GM21367 (cell line): Measurements from ENCODE around the gene CD109.
"Not testable (repeated sequence)": the region's sequence is repeated elsewhere in the genome, so short reads cannot be mapped to it uniquely, and the experiment has no call there.

ENCODE experiments used
- ATAC-seq: cut with Tn5 transposase; IDR thresholded peaks from one replicate; pipeline ENCODE4 v1.9.1; 2021; ENCODE audit not compliant: unreplicated experiment

Gene CD109

GRCh38 chr6:73683574-73683973 is 12.4 kb upstream of the CD109 start:
- ATAC-seq, result not testable (repeated sequence)

DNA sequence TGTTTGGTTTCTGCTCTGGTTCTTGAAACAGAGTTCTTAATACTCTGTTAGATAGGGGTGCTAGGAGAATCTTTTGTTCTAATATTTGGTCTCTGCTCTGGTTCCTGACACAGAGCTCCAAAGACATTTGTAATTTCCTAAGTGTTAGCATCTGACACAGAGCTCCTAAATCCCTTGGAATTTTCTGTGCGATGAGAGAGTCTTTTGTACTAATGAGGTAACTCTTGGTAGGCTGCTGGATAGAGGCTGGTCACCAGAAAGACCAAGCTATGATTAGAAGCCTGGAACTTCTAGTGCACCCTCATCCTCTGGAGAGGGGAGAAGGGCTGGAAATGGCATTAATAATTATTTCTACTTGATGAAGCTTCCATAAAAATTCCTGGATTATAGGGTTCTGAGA is 7.7 kb upstream of the CD109 start:
- no peak for ATAC-seq

- no peak for ATAC-seq
Measured at GRCh38 chr6:73690056-73690455, 5.9 kb upstream of the CD109 start.

DNA sequence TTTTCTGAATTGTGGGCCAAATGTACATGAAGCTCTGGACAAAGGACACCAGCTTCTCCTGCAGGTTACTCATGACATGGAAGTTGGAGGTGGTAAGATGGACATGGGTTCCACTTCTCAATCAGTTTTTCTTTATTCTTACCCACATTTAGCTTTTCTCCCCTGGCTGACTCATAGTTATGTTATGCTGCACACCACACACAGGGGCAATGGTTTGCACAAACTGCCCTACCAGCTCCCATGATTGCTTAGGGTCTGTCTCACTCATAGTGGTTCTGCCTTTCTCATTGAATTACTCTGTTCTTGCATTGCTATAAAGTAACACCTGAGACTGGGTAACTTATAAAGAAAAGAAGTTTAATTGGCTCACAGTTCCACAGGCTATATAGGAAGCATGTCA is 4.5 kb upstream of the CD109 start:
- ATAC-seq, result no peak

DNA sequence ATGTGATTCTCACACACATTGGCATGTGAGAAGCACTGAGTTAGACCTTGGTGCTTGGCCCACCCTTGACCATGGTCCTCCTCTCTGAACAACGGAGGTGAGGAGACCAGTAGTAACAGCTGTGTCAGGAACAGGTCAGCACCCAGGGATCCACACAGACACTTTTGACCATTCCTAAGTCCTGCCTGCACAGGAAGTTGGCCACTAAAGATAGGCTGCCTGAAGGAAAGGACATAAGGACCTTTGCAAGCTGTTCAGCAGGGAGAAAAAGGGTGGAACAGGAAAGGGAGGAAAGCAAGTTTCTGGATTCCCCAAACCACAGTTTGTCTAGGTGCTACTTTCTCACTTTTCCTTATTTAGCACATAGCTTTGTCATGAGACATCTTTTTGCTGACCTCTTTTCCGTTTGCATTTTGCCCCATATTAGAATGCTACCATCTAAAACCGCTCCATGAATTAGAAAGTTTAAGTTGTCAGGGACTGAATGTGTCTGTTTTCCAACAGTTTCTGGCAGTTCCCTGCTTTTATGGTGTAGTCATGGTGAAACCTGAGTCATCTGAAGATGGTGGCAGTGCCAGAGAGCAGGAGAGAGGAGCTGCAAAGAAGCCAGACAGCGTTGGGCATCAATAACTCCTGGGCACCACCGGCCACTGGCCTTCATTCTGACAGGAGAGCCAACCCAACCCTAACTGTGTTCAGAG is 1.1 kb upstream of the CD109 start:
- no peak for ATAC-seq

- no peak for ATAC-seq
Measured at GRCh38 chr6:73696966-73697655, 1.1 kb downstream of the CD109 start.

GRCh38 chr6:73699676-73700459 is 3.9 kb downstream of the CD109 start:
- ATAC-seq, result no peak

DNA sequence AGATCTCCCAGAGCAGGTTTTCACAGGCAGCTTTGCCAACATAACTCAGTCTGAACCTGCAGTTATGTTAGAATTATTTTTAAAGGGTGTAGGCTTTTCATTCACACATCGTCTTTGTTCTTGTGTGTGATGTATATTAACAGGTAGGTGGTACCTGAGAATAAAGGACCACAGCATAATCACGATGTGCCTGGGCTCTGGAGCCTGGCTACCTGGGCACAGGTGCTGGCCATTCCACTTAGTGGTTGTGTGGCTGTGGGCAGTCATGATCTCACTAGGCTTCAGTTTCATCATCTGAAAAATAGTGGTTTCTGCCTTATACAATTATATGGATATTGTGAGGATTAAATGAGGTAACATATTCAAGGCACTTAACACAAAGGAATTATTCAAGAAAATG is 6.4 kb downstream of the CD109 start:
- no peak for ATAC-seq

DNA sequence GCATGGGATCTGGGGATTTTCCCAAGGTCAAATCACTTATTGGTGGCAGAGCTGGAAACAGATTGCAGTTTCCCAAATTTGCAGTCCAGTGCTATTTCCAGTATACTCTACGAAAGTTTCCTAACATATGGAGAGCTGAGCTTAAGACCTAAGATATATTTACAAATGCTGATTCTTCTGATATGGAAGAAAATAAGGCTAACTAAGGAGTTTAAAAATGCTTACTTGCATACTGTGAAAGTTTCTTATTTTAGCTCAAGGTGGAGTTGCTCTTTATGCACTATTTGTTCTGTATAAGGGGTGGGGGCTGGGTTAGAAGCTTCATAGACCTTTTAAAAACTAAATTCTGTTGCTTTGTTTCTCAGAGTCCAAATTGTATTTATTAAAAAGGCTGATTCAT is 7.5 kb downstream of the CD109 start:
- ATAC-seq, result no peak

GRCh38 chr6:73704260-73704659 is 8.3 kb downstream of the CD109 start:
- ATAC-seq, result no peak

DNA sequence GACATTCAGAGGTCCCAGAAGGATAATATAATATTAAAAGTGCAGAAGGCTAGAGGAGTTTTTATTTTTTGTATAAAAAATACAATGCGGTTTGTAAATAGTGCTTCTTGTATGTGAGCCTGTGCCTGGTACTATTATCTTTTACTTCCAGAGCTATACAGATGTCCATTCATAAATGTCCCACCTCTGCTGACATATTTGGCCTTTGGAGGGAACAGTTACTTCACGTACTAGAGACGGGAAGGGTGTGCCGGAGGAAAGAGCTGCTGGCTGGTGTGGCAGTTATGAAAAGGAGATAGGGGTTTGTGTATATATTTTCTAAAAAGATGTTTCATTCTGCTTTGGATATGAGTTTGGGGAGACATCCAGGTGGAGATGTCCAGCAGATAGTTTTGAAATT is 8.8 kb downstream of the CD109 start:
- no peak for ATAC-seq

GRCh38 chr6:73706971-73707370 is 11.0 kb downstream of the CD109 start:
- ATAC-seq, result no peak

DNA sequence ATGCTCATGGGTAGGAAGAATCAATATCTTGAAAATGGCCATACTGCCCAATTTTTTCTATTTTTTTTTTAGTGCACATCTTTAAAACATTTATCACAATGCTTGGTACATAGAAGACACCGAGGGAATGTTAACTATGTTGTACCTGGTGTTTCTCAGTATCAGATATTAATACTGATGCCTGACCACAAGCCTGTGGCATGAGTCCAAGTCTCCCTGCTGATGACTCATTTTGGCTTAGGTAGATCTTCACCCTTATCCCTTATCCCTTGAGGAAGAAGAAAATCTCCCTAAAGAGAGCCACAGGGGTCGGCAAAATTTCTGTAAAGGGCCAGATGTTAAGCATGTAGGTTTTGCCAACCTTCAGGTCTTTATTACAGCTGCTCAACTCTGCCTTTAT is 14.5 kb downstream of the CD109 start:
- peak; percentile 45 for ATAC-seq

GRCh38 chr6:73710948-73711347 is 14.9 kb downstream of the CD109 start:
- ATAC-seq, result no peak

- no peak for ATAC-seq
Measured at GRCh38 chr6:73712535-73713173, 16.7 kb downstream of the CD109 start.

DNA sequence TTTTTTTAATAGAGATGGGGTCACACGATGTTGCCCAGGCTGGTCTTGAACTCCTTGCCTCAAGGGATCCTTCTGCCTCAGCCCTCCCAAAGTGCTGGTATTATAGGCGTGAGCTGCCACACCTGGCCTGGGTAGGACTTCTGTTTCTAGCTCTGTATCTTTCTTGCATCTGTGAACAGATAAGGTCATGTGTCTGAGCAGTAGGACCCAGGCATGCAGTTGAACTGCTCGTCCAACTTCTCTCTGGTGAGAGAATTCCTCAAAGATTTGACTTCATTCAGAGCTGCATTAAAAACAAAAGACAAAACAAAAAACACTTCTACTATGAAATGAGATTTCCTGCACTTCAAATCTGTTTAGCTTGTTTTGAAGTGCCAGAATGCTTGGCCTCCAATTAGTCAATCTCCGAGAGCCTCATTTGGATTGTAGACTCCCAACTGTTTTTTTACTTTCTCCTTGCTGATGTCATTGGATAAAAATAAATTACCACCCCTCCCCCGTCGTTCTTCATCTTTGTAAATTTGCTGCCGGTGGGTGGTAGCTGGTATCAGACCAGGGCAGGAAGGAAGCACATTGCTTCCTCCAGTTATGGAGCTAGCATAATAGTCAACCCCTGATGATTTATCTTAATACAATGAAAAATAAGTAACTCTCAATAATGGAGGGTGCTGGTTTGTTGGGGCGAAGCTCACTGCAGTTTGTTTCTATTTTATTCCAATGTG is 17.6 kb downstream of the CD109 start:
- no peak for ATAC-seq

DNA sequence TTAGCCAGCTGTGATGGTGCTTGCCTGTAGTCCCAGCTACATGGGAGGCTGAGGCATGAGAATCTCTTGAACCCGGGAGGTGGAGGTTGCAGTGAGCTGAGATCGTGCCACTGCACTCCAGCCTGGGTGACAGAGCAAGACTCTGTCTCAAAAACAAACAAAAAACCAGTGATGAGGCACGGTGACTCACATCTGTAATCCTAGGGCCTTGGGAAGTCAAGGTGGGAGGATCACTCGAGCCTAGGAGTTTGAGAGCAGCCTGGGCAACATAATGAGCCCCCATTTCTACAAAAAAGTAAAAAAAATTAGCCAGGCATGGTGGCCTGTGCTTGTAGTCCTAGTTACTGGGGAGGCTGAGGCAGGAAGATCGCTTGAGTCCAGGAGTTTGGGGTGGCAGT is 19.1 kb downstream of the CD109 start:
- not testable (repeated sequence) for ATAC-seq

DNA sequence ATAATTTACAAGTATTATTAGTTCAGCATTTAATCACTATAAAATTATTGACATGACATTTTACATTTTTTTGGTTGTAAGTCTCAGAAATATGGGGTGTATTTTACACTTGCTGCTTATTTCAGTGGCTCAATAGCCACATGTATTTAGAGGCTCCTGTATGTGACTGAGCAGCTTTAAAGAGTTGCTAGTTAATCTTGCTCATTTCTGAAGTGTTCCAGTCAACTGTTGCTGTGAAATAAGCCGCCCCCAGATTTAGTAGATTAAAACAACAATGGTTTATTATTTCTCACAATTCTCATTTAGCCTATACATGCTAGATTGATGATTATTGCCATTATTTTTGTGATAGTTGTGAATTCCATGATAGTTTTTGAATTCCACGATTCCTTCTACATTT is 23.0 kb downstream of the CD109 start:
- no peak for ATAC-seq

DNA sequence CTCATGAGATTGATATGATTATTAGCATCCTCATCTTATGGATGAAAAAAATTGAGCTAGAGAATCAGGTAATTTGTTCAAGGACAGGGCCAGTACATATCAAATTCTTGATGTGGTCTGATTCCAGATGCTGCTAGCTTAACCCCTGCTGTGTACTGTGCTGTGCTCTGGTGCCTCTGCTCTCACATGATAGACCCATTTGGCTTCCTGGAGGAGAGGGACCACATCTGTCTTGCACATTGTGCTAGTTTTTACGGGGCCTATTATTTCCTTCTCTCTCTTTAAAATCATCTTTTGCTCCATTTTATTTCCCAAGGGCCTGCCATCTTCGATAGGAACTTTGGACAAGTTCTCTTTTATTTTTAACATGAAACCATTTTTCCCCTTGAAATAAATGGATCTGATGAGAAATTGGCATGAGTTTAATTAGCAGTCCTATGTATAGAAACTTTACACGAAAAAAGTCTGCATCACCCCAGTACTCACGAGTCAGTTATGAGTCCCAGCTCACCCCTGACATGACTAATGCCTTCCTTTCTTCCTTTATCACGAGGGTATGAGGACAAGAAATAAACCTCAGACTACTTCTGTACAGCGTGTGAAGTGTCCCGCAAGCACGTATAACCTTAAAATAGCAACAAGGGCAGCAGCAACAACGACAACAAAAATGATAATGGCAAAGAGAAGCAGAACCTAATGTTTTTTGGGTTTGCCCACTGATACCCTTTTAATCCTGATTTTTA is 26.5 kb downstream of the CD109 start:
- ATAC-seq, result peak; percentile 76

DNA sequence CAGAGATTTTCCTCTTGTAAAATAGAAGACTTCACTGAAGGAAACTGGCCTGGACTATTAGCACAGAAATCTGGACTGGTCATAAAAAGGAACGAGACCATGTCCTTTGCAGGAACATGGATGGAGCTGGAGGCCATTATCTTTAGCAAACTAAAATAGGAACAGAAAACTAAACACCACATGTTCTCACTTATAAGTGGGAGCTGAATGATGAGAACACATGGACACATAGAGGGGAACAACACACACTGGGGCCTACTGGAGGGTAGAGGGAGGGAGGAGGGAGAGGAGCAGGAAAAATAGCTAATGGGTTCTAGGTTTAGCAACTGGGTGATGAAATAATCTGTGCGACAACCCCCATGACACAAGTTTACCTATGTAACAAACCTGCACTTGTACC is 27.5 kb downstream of the CD109 start:
- not testable (repeated sequence) for ATAC-seq
